Pancreas (tissue), 10 donors: Measurements from ENCODE around the gene RGS12. TPM values are rescaled to one million over a fixed set of nuclear protein-coding genes. Genes with fewer than 3 reads are reported as not detected.

Experiments used
- ATAC-seq, 4 donors: fragments of 200-7000 bp; cut with Tn5 transposase; one replicate each; pipeline versions ENCODE4 v1.8.0 to v1.9.1; 2020; ENCODE audit warnings: mild to moderate bottlenecking in 4 of 4, moderate library complexity in 4 of 4
- DNase-seq, 6 donors: peaks; one replicate each; pipeline ENCODE4 v3.0.0-alpha.2; 2020
- FAIRE-seq: peaks from 2 replicates; lab custom pipeline; 2012; peaks lifted over from hg19 to GRCh38; lab: Jason Lieb, UNC
- H3K27ac ChIP-seq, 4 donors: fragments of 200-600 bp; sonication (generic); 1 replicate in 3 of 4; 2 replicates in 1 of 4; pipeline versions ENCODE4 v1.5.0 to v1.8.0; 2020
- H3K27me3 ChIP-seq, 4 donors: fragments of 200-600 bp; one replicate each; pipeline ENCODE4 v1.8.0; 2021
- H3K36me3 ChIP-seq, 3 donors: fragments of 200-600 bp; sonication (generic) in 1 of 3; one replicate each; pipeline versions ENCODE4 v1.5.0 to v1.8.0; 2020 to 2021
- H3K4me1 ChIP-seq, 3 donors: fragments of 200-600 bp; one replicate each; pipeline ENCODE4 v1.8.0; 2021
- H3K4me3 ChIP-seq, 4 donors: fragments of 200-600 bp; sonication (generic) in 2 of 4; one replicate each; pipeline versions ENCODE4 v1.5.0 to v1.8.0; 2020 to 2021
- H3K9me3 ChIP-seq, 4 donors: fragments of 200-600 bp; one replicate each; pipeline ENCODE4 v1.8.0; 2021
- CTCF ChIP-seq, 4 donors: fragments of 200-600 bp; sonication (generic) in 3 of 4; IDR thresholded peaks; one replicate each; pipeline versions ENCODE4 v1.5.0 to v1.8.0; 2021; ENCODE audit warnings: antibody characterized with exemption in 4 of 4
- WGBS, 2 donors: extraction: QIAGEN DNeasy Blood & Tissue Kit; methylation state at CpG; one replicate each; pipeline ENCODE4 v1.1.7; 2013; 5-methylcytosine and 5-hydroxymethylcytosine counted together
- intact Hi-C, 3 donors: fragments of 100-400 bp; cut with DNase I; formaldehyde crosslinking; loops; one replicate each; pipeline versions ENCODE4 v1.11.1 to v1.14.2; 2022
- polyA plus RNA-seq, 2 donors: library from polyadenylated mRNA; stranded (reverse); fragments of 200-250 nt; gene quantifications; one replicate each; pipeline ENCODE4 v1.2.3, GENCODE V29; 2013
- total RNA-seq, 6 donors: library from RNA; stranded (reverse); fragmentation: NEBNext Ultra II Directional in 4 of 6; extraction: Animal tissue kit (Norgen Biotek cat#: 25700) in 4 of 6; gene quantifications; one replicate each; pipeline versions ENCODE4 v1.2.1 to v1.2.4, GENCODE V29; 2021 to 2023
- donor health status: healthy with polysubstance abuse.
- donor health status: DM: no; HTN: no; CAD: no; lungs with moderate emphysema.
- donor health status: DM: no; HTN: no; CAD: no.
- donor health status: control.
- donor health status: control.
- donor health status: Bipolar disorder and iron deficiency.
- donor health status: DM: yes; HTN: yes; CAD: no.
- donor health status: DM: no; HTN: no; CAD: no.
- donor health status: DM: no; HTN: no; CAD: no.
- donor health status: DM: yes; HTN: yes; CAD: no.

Gene RGS12
- total and polyA plus RNA-seq, 8 donors, result 4.6 to 21.6 (median 10.4) TPM

GRCh38 chr4:3306450-3306849, 13.6 kb downstream of the RGS12 start:
- 83 to 85% methylated on average over 8 of the region's 8 CpGs for WGBS, 2 donors
- Histone ChIP-seq H3K27me3 (no peaks in the 10 kb centered on the region), H3K36me3 (no peaks in the 10 kb centered on the region), H3K4me1 (peaks cover 0 to 13% (median 0%) of the 10 kb centered on the region in 3 donors), H3K27ac (no peak overlapping the region), H3K4me3 (no peak overlapping the region), H3K9me3 (no peaks in the 10 kb centered on the region)
- DNase-seq (peak in 1 of 6 donors; percentile 6), FAIRE-seq (no peak), ATAC-seq (no peak)
- intact Hi-C loops, result no loop called here
- no peak for TF ChIP-seq CTCF (IDR thresholded peaks at IDR 0.05)

GRCh38 chr4:3307060-3307459, 14.2 kb downstream of the RGS12 start:
- intact Hi-C loops, result no loop called here
- peaks cover 0 to 11% (median 0%) of the 10 kb centered on the region in 3 donors for H3K4me1 ChIP-seq
- H3K27me3 ChIP-seq, result no peaks in the 10 kb centered on the region
- no peaks in the 10 kb centered on the region for H3K9me3 ChIP-seq
- 94 to 95% methylated on average over 20 of the region's 20 CpGs for WGBS, 2 donors
- FAIRE-seq (no peak), DNase-seq (peak in 2 of 6 donors; percentile 18 to 30), ATAC-seq (no peak)
- H3K4me3 ChIP-seq, result no peak overlapping the region
- TF ChIP-seq CTCF (IDR thresholded peaks at IDR 0.05), result no peak
- H3K27ac ChIP-seq, result no peak overlapping the region
- no peaks in the 10 kb centered on the region for H3K36me3 ChIP-seq

- Histone ChIP-seq H3K9me3 (no peaks in the 10 kb centered on the region), H3K27ac (no peak overlapping the region), H3K36me3 (no peaks in the 10 kb centered on the region), H3K4me1 (peaks cover 0 to 8% (median 0%) of the 10 kb centered on the region in 3 donors), H3K27me3 (no peaks in the 10 kb centered on the region), H3K4me3 (no peak overlapping the region)
- intact Hi-C loops, result no loop called here
- FAIRE-seq (no peak), ATAC-seq (no peak), DNase-seq (peak in 2 of 6 donors; percentile 18 to 33)
- 91 to 93% methylated on average over 12 of the region's 12 CpGs for WGBS, 2 donors
- TF ChIP-seq CTCF (IDR thresholded peaks at IDR 0.05), result no peak
Measured at GRCh38 chr4:3307486-3307885, 14.7 kb downstream of the RGS12 start.

GRCh38 chr4:3307891-3308575, 15.2 kb downstream of the RGS12 start:
- peaks cover 0 to 8% (median 0%) of the 10 kb centered on the region in 3 donors for H3K4me1 ChIP-seq
- ATAC-seq (no peak), FAIRE-seq (no peak), DNase-seq (peak in 2 of 6 donors; percentile 9 to 29)
- no peak overlapping the region for H3K27ac ChIP-seq
- H3K36me3 ChIP-seq, result no peaks in the 10 kb centered on the region
- H3K27me3 ChIP-seq, result no peaks in the 10 kb centered on the region
- 94 to 95% methylated on average over 31 of the region's 31 CpGs for WGBS, 2 donors
- no peak overlapping the region for H3K4me3 ChIP-seq
- TF ChIP-seq CTCF (IDR thresholded peaks at IDR 0.05), result no peak
- H3K9me3 ChIP-seq, result no peaks in the 10 kb centered on the region
- intact Hi-C loops, result no loop called here

GRCh38 chr4:3308691-3309090, 15.9 kb downstream of the RGS12 start:
- TF ChIP-seq CTCF (IDR thresholded peaks at IDR 0.05), result no peak
- FAIRE-seq (no peak), DNase-seq (peak in 2 of 6 donors; percentile 18 to 53), ATAC-seq (no peak)
- H3K4me3 ChIP-seq, result no peak overlapping the region
- H3K4me1 ChIP-seq, result peaks cover 0 to 8% (median 0%) of the 10 kb centered on the region in 3 donors
- no peaks in the 10 kb centered on the region for H3K36me3 ChIP-seq
- WGBS, 2 donors, result 71 to 75% methylated on average over 14 of the region's 14 CpGs
- no peak overlapping the region for H3K27ac ChIP-seq
- intact Hi-C loops, result no loop called here
- H3K27me3 ChIP-seq, result no peaks in the 10 kb centered on the region
- H3K9me3 ChIP-seq, result no peaks in the 10 kb centered on the region
